HCT116 (cell line): Measurements from ENCODE around the gene LSAMP. TPM values are rescaled to one million over a fixed set of nuclear protein-coding genes. Genes with fewer than 3 reads are reported as not detected.

ENCODE experiments used
- ATAC-seq: fragments of 200-7000 bp; cut with Tn5 transposase; 2 replicates; pipeline ENCODE4 v1.9.1; 2020; ENCODE audit warnings: mild to moderate bottlenecking, moderate library complexity
- BruUV-seq: library from RNA; stranded (reverse); fragments of 400-500 nt; replicated peaks from 2 replicates; lab custom pipeline; 2021; lab: Mats Ljungman, UMichigan
- CTCF ChIA-PET: fragments of 300-600 bp; sonication (Branson Sonifier 250); formaldehyde crosslinking; loops from one replicate; lab custom pipeline; 2021; ENCODE audit warnings: antibody characterized with exemption; lab: Charles Lee
- POLR2A ChIA-PET: fragments of 300-600, 350-600 bp; sonication (Branson Sonifier 250); formaldehyde crosslinking; loops from one replicate; lab custom pipeline; 2021; ENCODE audit warnings: antibody characterized with exemption; lab: Charles Lee
- RAD21 ChIA-PET, 2 experiments: fragments of 300-600 bp; sonication (Branson Sonifier 250); formaldehyde crosslinking; loops; one replicate each; lab custom pipeline; 2023; ENCODE audit warnings: low total read pairs in 2 of 2; ENCODE audit not compliant: uncharacterized antibody in 2 of 2, unreplicated experiment in 2 of 2, low non-redundant PET in 1 of 2; lab: Charles Lee
- DNase-seq: peaks from one replicate; pipeline ENCODE4 v3.0.0-alpha.2; 2010; ENCODE audit warnings: low read depth, low spot score
- H2AFZ ChIP-seq: fragments of 200-600 bp; shearing (Covaris generic), sonication (generic); 2 replicates; pipeline ENCODE4 v1.6.1; 2017; ENCODE audit warnings: low read depth, mixed run types, mixed read lengths, antibody characterized with exemption, low read length; ENCODE audit not compliant: poor library complexity, severe bottlenecking
- H3K27ac ChIP-seq: 2 replicates; pipeline ENCODE4 v1.5.1; 2012; ENCODE audit warnings: low read depth, low read length
- H3K27me3 ChIP-seq: fragments of 200-600 bp; sonication (generic); 2 replicates; pipeline ENCODE4 v1.6.1; 2016; ENCODE audit warnings: mixed run types, low read length, mixed read lengths; ENCODE audit not compliant: insufficient read depth
- H3K36me3 ChIP-seq, 2 experiments: fragments of 200-500 bp in 1 of 2; fragments of 200-600 bp in 1 of 2; sonication (Bioruptor generic) in 1 of 2; sonication (generic) in 1 of 2; 2 replicates each; pipeline versions ENCODE4 v1.5.1 to v1.6.1; 2014 to 2016; ENCODE audit warnings: low read length in 2 of 2, inconsistent platforms in 1 of 2, mixed read lengths in 1 of 2, mixed run types in 1 of 2; ENCODE audit not compliant: insufficient read depth in 2 of 2, control insufficient read depth in 1 of 2
- H3K4me1 ChIP-seq, 2 experiments: fragments of 200-600 bp in 1 of 2; sonication (generic) in 1 of 2; 2 replicates each; pipeline versions ENCODE4 v1.5.1 to v1.6.1; 2012 to 2017; ENCODE audit warnings: low read length in 2 of 2, inconsistent platforms in 1 of 2, mild to moderate bottlenecking in 1 of 2, mixed read lengths in 1 of 2, mixed run types in 1 of 2, moderate library complexity in 1 of 2; ENCODE audit not compliant: insufficient read depth in 2 of 2, control insufficient read depth in 1 of 2
- H3K4me2 ChIP-seq: fragments of 200-600 bp; sonication (generic); 2 replicates; pipeline ENCODE4 v1.6.1; 2017; ENCODE audit warnings: mixed run types, low read length, mixed read lengths
- H3K4me3 ChIP-seq, 2 experiments: fragments of 200-600 bp in 1 of 2; sonication (generic) in 1 of 2; replicated peaks in 1 of 2; 2 replicates each; pipeline ENCODE4 v1.5.1; 2011 to 2016; ENCODE audit warnings: low read length in 2 of 2, control low read depth in 1 of 2, low read depth in 1 of 2, mild to moderate bottlenecking in 1 of 2, mixed read lengths in 1 of 2, mixed run types in 1 of 2
- H3K79me2 ChIP-seq: fragments of 200-600 bp; sonication (generic); 2 replicates; pipeline ENCODE4 v1.6.1; 2017; ENCODE audit warnings: mild to moderate bottlenecking, mixed run types, low read length, moderate library complexity, mixed read lengths; ENCODE audit not compliant: insufficient read depth
- H3K9ac ChIP-seq: fragments of 200-600 bp; sonication (generic); 2 replicates; pipeline ENCODE4 v1.6.1; 2016; ENCODE audit warnings: low read length, mixed read lengths
- H3K9me2 ChIP-seq: fragments of 200-600 bp; sonication (generic), shearing (Covaris generic); 2 replicates; pipeline ENCODE4 v1.6.1; 2017; ENCODE audit warnings: mixed run types, mild to moderate bottlenecking, moderate library complexity; ENCODE audit not compliant: insufficient read depth
- H3K9me3 ChIP-seq, 2 experiments: fragments of 200-500 bp in 1 of 2; fragments of 200-600 bp in 1 of 2; sonication (Bioruptor generic) in 1 of 2; sonication (generic) in 1 of 2; 2 replicates each; pipeline ENCODE4 v1.6.1; 2014 to 2017; ENCODE audit warnings: low read length in 2 of 2, mixed read lengths in 2 of 2, inconsistent platforms in 1 of 2, low read depth in 1 of 2, mild to moderate bottlenecking in 1 of 2, mixed run types in 1 of 2, moderate library complexity in 1 of 2; ENCODE audit not compliant: control insufficient read depth in 1 of 2, insufficient read depth in 1 of 2
- H4K20me1 ChIP-seq: fragments of 200-600 bp; sonication (generic), shearing (Covaris generic); 2 replicates; pipeline ENCODE4 v1.6.1; 2017; ENCODE audit warnings: mixed run types, mild to moderate bottlenecking, moderate library complexity; ENCODE audit not compliant: insufficient read depth
- POLR2A ChIP-seq: IDR thresholded peaks from 2 replicates; pipeline ENCODE4 v1.7.0; 2011; ENCODE audit warnings: borderline replicate concordance; ENCODE audit not compliant: insufficient read depth, insufficient read length; ENCODE audit errors: extremely low read depth
- REST ChIP-seq: IDR thresholded peaks from 2 replicates; pipeline ENCODE4 v1.6.1; 2012; ENCODE audit warnings: low read depth
- ZFX ChIP-seq: fragments of 450-650 bp; IDR thresholded peaks from 2 replicates; pipeline ENCODE4 v1.6.1; 2017
- intact Hi-C: fragments of 100-400 bp; cut with micrococcal nuclease; formaldehyde crosslinking; loops from 2 replicates; pipeline ENCODE4 v1.10.0; 2022
- total RNA-seq: library from RNA; stranded (reverse); gene quantifications from one replicate; pipeline ENCODE4 v1.2.1, GENCODE V29; 2021; ENCODE audit not compliant: unreplicated experiment
- TF ChIP-seq, protein P1 (sequence below): IDR thresholded peaks from 2 replicates; pipeline ENCODE4 v1.6.1; 2011; ENCODE audit warnings: mild to moderate bottlenecking, low read length, moderate library complexity; ENCODE audit not compliant: insufficient replicate concordance; ENCODE audit errors: extremely low read depth
- TF ChIP-seq, protein P2 (sequence below), 3 experiments: fragments of 200-600 bp in 1 of 3; sonication (generic) in 1 of 3; IDR thresholded peaks in 2 of 3; conservative IDR thresholded peaks in 1 of 3; 2 replicates each; pipeline ENCODE4 v1.5.1; 2012 to 2017; ENCODE audit warnings: low read depth in 2 of 3, low read length in 2 of 3, antibody characterized with exemption in 1 of 3, borderline replicate concordance in 1 of 3, control low read depth in 1 of 3, mild to moderate bottlenecking in 1 of 3, mixed read lengths in 1 of 3, mixed run types in 1 of 3, moderate library complexity in 1 of 3; ENCODE audit not compliant: insufficient read depth in 1 of 3

LSAMP gene
- total RNA-seq, 1 experiment from 2014 or later = 0.25 TPM

DNA sequence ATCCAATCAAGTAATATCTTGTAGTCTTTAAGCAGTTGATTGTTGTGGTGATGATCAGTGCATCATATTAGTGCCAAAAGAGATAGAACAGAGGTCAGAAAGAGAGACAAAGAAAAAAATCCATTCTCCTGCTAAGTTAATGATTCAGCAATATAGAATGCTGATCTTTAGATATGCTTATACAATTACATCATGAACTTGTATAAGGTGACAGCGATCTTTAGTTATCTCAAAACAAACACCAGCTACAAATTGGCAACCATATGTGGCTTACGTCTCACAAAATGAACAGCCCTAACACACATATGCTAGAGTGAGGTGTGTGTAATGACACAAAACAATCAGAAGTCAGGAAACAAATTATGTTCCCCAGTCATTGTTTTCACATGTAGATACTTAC lies 12.5 kb downstream of the LSAMP start:
- ChIA-PET RAD21 (no interaction called here), POLR2A (no interaction called here), CTCF (no interaction called here)
- BruUV-seq = no TSS peak
- Histone ChIP-seq H3K79me2 (no peaks in the 10 kb centered on the region), H3K27me3 (no peaks in the 10 kb centered on the region), H3K9me2 (no peaks in the 10 kb centered on the region), H3K9me3 (no peaks in the 10 kb centered on the region), H3K9ac (no peak overlapping the region), H3K27ac (no peak overlapping the region), H3K4me1 (no peaks in the 10 kb centered on the region), H3K36me3 (no peaks in the 10 kb centered on the region), H3K4me2 (no peak overlapping the region), H3K4me3 (no peak overlapping the region), H4K20me1 (no peaks in the 10 kb centered on the region), H2AFZ (no peak overlapping the region)
- TF ChIP-seq, protein P1, sequence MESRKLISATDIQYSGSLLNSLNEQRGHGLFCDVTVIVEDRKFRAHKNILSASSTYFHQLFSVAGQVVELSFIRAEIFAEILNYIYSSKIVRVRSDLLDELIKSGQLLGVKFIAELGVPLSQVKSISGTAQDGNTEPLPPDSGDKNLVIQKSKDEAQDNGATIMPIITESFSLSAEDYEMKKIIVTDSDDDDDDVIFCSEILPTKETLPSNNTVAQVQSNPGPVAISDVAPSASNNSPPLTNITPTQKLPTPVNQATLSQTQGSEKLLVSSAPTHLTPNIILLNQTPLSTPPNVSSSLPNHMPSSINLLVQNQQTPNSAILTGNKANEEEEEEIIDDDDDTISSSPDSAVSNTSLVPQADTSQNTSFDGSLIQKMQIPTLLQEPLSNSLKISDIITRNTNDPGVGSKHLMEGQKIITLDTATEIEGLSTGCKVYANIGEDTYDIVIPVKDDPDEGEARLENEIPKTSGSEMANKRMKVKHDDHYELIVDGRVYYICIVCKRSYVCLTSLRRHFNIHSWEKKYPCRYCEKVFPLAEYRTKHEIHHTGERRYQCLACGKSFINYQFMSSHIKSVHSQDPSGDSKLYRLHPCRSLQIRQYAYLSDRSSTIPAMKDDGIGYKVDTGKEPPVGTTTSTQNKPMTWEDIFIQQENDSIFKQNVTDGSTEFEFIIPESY = no peak
- TF ChIP-seq ZFX = no peak
- no peak for TF ChIP-seq REST
- TF ChIP-seq POLR2A = no peak
- TF ChIP-seq, protein P2, sequence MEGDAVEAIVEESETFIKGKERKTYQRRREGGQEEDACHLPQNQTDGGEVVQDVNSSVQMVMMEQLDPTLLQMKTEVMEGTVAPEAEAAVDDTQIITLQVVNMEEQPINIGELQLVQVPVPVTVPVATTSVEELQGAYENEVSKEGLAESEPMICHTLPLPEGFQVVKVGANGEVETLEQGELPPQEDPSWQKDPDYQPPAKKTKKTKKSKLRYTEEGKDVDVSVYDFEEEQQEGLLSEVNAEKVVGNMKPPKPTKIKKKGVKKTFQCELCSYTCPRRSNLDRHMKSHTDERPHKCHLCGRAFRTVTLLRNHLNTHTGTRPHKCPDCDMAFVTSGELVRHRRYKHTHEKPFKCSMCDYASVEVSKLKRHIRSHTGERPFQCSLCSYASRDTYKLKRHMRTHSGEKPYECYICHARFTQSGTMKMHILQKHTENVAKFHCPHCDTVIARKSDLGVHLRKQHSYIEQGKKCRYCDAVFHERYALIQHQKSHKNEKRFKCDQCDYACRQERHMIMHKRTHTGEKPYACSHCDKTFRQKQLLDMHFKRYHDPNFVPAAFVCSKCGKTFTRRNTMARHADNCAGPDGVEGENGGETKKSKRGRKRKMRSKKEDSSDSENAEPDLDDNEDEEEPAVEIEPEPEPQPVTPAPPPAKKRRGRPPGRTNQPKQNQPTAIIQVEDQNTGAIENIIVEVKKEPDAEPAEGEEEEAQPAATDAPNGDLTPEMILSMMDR (IDR thresholded peaks at IDR 0.05 in 2 of 3, conservative IDR thresholded peaks at IDR 0.05 in 1 of 3; ENCODE audit: borderline replicate concordance in 1 of 3, insufficient read depth in 1 of 3, low read depth in 2 of 3, low read length in 2 of 3) = no peak
- DNase-seq (no peak), ATAC-seq (no peak)
- intact Hi-C loops = no loop called here
